ENCODE results near the gene EFCAB9.

DNA sequence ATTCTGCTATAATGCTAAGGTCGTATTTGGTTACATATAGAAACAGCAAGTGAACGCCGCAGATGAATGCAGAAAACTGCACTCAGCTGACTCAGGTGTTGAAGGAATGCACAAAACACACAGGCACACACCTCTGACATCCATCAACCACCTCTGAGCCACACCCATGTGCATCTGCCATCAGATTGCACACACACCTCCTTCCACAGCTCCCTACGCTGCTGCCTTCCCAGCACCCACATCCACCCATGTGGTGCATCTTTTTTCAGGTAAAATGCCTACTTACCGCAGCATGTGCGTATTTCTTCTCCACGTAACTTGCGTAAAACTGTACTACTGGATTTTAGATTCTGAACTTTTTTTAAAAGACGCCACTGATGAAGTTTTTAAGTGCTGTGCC, 13.0 kb upstream of the EFCAB9 start:
- TF ChIP-seq, protein P1, sequence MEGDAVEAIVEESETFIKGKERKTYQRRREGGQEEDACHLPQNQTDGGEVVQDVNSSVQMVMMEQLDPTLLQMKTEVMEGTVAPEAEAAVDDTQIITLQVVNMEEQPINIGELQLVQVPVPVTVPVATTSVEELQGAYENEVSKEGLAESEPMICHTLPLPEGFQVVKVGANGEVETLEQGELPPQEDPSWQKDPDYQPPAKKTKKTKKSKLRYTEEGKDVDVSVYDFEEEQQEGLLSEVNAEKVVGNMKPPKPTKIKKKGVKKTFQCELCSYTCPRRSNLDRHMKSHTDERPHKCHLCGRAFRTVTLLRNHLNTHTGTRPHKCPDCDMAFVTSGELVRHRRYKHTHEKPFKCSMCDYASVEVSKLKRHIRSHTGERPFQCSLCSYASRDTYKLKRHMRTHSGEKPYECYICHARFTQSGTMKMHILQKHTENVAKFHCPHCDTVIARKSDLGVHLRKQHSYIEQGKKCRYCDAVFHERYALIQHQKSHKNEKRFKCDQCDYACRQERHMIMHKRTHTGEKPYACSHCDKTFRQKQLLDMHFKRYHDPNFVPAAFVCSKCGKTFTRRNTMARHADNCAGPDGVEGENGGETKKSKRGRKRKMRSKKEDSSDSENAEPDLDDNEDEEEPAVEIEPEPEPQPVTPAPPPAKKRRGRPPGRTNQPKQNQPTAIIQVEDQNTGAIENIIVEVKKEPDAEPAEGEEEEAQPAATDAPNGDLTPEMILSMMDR (IDR thresholded peaks at IDR 0.05): no peak
- TF ChIP-seq POLR2A (IDR thresholded peaks at IDR 0.05): no peak
